Eye (tissue), 1 donor: ENCODE measurements around the gene ASB8.
"Not testable (repeated sequence)": the region's sequence is repeated elsewhere in the genome, so short reads cannot be mapped to it uniquely, and the experiment has no call there.

Experiments used
- DNase-seq: peaks from one replicate; pipeline ENCODE4 v3.0.0-alpha.2; 2015

ASB8 gene

DNA sequence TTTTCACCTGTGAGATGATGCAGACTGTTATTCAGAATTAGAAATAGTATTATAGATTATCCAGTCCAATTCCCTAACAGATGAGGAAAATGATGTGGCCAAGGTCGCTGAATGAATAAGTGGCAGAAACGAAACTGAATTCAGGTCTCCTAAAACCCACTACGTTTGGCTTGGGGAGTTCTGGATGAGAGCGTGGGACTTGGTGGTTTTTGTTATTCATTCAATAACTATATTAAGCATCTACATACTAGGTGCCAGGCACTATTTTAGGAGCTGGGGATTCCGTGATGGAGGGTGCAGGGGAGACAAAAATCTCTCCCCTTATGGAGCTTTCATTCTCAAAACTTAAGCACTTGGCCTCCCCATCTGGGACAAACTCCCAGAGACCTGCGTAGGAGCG, 25.3 kb upstream of the ASB8 start:
- no peak for DNase-seq

GRCh38 chr12:48180857-48181495, 23.7 kb upstream of the ASB8 start:
- DNase-seq = no peak

DNA sequence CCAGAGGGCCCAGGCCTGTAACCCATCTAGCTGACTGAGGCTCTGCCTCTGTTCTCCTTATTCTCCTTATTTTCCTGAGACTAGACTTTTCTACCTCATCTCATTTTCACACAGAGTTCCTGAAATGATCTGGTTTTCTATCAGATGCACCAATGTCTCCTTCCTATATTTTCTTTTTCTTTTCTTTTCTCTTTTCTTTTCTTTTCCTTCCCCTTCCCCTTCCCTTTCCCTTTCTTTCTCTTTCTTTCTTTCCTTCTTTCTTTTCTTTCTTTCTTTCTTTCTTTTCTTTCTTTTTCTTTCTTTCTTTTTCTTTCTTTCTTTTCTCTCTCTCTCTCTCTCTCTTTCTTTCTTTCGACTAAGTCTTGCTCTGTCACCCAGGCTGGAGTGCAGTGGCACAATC, 23.1 kb upstream of the ASB8 start:
- DNase-seq = no peak

DNA sequence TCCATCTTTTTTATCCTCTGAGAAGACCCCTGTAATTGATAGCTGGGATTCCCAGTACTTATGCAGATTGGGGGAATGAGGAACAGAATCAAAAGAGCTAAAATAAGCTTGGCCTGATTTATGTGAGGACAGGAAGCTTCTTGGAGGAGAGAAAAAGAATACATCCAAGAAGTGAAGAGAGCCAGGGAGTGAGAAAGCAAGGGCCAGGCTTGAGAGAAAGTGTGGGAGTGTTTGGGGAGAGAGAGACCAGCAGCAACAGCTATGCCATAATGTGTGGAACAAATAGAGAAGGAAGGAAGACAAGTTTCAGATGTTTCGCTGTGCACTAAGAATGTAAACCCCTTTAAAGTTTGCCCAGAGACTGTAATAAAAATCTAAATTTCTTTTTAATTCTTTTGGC, 22.2 kb upstream of the ASB8 start:
- DNase-seq = no peak

DNA sequence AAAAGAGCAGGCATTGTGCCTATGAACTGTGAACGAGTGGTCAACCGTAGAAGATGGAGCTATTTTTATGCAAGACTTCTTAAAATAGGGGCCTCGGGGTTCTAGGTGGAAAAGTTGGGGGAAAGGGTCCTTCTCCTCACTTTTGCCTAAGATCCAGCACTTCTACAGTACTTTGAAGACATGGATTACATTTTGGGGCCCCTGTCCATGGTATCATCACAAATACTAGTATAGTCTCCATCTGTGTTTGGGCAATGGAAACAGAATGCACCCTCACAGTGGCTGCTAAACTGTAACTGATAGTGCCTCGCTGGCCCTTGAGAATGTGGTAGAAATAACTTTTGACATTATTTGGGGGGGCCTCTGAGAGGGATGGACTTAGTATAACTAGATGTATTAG, 20.7 kb upstream of the ASB8 start:
- DNase-seq = no peak

GRCh38 chr12:48176417-48176751, 19.1 kb upstream of the ASB8 start:
- no peak for DNase-seq

DNA sequence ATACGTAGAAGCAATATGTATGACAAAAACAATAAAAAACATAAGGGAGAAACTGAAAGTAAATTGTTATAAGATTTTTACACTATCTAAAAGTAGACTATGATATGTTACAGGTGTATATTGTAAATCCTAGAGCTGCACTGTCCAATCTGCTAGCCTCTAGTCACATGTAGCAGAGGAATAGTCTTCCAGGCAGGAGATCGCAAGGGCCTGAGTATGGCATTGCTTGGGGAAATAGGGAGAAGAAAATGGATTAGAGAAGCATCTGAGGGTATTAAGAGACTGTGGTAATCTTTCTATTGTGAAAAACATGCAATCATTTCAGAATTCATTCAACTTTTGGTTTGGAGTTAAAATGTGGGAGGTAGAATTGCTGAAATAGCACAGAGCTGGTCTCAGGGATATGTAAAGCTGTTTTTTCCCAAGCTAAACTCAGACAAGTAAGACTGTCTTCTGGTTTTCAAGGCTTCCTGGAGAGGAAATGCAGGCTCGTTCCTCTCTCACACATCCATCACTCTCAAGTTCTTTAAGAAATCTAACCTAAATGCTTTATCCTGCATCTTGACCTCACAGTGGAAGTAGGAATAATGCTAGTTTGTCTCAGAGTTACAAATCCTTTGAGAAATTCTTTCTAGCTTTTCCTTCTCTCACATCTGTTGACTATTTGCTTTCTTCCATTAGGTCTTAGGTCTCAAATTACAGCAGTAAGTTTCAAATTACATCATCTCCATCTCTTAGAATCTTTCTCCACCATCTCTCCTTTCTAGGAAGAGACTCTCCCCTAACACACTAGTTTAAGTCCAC, 18.5 kb upstream of the ASB8 start:
- DNase-seq = peak; percentile 30

- DNase-seq = no peak
Observed at GRCh38 chr12:48169011-48169410, 11.7 kb upstream of the ASB8 start.

GRCh38 chr12:48165089-48165981, 8.0 kb upstream of the ASB8 start:
- peak; percentile 87 for DNase-seq

GRCh38 chr12:48164451-48164850, 7.1 kb upstream of the ASB8 start:
- no peak for DNase-seq

DNA sequence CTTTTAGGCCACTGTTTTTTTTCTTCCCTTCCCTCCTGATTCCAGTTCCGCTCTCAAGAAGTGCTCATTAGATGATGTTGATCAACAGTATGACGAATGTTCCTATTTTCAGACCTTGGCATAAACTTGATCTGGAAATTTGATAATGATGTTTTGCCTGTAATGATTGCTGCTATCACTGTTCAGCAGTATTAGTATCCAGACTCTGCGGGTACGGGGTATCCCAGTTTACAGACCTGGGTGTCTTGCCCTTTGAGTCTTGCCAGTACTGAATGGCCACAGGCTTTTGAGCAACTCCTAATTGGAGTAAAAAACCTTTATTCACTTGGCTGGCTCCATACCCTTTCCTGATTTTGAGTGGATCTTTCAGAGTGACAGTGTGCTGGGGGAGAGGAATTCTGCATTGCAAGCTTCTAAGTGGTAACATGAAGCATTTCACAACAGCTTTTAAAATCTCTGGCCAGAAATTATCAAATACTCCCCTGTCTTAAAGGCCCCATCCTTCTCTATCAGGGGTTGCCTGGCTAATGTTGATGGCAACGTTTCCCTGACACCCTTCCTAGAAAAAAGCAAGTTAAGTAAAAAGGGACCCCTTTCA, 5.9 kb upstream of the ASB8 start:
- DNase-seq = no peak

DNA sequence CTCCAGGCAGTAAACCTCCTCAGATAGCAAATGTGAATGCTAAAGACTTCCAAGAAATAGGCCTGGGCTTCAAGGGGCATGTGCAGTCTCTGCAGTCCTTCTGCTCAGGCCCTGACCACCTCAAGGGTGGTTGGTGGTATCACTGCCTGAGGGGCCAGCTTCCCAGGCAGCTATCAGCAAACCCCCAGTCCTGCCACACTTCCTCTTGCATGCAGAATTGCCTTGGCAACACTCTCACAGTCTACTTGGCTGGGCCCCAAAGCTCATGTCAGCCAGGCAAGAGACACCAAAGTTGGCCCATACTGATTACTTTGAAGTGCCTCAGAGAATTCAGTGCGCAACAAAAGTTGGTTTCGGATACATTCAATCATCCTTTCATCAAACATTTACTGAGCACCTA, 3.5 kb upstream of the ASB8 start:
- DNase-seq = no peak

- DNase-seq = no peak
Observed at GRCh38 chr12:48160046-48160445, 2.7 kb upstream of the ASB8 start.

DNA sequence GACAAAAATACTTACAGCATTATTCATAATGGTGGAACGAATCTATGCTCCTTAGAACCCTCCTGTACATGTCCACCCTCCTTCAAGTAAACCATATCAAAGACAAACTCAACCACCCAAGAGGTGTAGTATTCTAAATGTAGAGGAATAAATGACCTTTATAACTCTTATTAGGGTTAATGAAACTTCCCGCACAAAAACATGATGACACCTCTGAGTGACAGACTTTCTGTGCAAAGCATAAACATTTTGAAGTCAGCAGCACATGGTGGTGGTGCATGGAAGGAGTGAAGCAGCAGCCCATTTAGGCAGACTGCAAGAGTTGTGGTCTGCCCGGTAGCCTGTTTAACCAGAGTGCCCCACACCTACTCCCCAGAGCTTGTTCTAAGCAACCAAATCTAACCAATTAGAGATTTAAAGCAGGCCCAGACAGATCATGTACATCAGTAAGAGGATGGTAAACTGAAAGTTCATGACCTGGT, 615 bp upstream of the ASB8 start:
- DNase-seq = no peak

GRCh38 chr12:48156652-48157017, 680 bp downstream of the ASB8 start:
- DNase-seq = no peak

- DNase-seq = not testable (repeated sequence)
Observed at GRCh38 chr12:48155786-48156185, 1.5 kb downstream of the ASB8 start.

DNA sequence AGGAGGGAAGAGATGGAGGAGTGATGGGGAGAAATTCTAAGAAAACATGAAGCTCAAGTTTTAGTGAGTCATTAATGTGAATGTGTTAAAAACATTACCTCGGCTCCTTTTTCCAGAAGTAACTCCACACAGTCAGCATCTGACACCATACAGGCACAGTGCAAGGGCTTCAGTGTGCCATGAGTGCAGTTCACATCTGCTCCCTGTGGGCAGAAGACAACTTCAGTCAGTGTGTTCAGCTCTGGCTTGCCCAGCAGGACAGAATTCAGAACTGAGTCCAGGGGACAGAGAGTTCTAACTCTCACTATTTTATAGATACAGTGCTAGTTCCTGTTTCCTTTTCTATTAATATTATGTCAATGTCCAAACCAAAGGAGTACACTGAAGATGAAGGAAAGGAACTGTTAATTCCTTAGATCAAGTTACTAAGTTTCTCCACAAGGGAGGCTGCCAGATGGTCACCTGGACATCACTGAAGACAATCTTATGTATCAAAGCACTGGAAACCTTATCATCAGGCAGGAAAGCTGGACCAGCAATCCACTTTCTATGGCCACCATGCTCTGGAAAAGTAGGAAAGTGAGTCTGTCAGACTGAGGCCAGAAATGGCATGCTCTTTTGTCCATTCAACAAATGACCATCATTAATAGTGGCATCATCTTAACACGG, 6.1 kb downstream of the ASB8 start:
- DNase-seq = no peak

DNA sequence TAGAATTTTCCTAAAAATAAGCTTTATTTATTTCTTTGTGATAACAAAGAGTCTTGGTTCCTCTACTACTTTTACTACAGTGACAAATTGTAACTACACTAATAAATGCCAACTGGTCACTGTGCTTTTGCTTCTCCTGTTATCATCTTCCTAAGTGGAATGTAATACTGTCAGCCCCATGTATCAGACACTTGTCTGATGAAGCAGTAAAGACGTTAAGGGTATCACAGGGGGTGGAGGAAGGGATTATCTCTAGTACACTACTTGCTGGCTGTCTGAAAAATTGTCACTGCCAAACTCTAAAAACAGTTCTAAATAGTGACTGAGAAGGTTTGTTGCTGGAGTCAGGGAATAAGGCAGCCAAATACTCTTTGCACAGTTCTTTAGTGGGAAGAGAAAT, 11.3 kb downstream of the ASB8 start:
- no peak for DNase-seq

DNA sequence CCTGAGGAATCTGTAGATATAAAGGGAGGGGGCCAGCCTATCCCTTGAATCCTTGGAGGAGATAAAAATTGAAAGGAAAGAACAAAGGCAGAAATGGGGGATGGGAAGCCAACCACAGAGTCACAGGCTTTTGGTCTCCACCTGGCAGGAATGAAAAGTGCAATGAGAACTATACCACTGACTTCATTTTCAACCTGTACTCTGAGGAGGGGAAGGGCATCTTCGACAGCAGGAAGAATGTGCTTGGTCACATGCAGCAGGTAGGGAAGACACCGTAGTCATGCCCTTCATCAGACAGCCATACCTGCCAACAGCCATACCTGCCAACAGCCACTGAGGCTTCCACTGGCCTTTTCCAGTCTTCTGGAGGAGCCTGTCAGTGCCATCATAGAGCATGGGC, 13.4 kb downstream of the ASB8 start:
- DNase-seq = no peak

DNA sequence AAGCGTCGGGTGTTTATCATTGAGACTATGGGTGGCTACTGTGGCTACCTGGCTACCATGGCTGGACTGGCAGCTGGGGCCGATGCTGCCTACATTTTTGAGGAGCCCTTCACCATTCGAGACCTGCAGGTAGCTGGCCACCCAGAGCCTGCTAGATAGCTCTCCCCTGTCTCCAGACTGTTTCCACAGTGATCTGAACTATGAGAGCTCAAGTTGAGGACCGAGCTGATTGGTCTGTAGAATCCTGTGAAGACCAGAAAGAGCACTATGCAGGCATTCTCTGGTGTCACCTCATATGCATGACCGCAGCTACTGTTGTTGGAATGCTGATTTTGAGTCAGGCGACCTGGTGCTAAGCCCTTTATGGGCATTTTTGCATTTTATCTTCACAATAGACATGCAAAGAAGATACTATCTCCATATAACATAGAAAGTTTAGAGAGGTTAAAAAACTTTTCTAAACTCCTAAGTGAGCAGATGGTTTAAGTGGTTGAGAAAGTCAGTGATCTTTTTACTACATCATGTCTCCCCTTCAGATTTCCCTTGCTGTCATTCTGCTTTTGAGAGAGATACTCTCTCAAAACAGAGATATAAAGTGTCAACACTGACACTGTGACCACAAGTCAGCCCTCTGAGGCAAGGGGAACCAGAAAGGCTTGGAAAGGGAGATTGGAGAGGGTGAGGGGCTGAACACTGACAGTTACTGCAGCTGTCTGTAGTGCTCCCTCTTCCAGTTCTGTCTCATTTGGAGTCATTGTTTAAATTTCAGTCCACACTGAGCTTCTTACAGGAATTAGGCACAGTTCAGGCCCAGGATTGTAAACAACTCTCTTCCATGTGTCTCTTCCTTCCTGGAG, 14.3 kb downstream of the ASB8 start:
- no peak for DNase-seq

DNA sequence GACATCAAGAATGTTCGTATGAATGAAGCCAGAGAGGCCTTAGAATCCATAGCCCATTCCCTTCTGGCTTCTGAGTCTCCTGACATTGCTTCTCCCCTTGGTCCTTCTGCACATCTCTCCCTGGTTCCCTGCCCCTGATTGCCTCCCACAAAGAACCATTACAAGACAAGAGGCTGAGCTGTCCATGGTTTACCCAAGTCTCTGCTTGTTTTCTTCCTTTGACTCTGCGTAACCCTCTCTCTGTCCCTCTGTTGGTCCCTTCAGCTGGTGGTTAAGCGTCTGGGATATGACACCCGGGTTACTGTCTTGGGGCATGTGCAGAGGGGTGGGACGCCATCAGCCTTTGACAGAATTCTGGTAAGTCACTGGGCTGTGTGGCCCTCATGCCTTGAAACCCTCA, 22.3 kb downstream of the ASB8 start:
- DNase-seq = no peak

DNA sequence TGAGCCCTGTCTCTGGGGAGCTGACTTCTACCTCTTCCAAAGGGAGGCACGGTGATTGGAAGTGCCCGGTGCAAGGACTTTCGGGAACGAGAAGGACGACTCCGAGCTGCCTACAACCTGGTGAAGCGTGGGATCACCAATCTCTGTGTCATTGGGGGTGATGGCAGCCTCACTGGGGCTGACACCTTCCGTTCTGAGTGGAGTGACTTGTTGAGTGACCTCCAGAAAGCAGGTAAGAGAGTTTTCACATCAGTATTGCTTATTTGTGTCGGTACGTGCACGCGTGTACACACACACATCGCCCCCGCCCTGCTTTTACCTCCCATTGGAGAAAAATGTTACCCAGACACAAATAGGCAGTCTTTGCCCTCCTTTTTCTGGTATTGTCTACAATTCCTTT, 24.5 kb downstream of the ASB8 start:
- DNase-seq = no peak
